Retinal pigment epithelial cell (primary cell): Measurements from ENCODE around the gene SRC.

Experiments
- DNase-seq: peaks from one replicate; pipeline ENCODE4 v3.0.0-alpha.2; 2010; ENCODE audit warnings: low read depth
- H3K4me3 ChIP-seq: 2 replicates; pipeline ENCODE4 v1.5.1; 2011; ENCODE audit warnings: mild to moderate bottlenecking, low read length, control low read depth, moderate library complexity
- CTCF ChIP-seq: conservative IDR thresholded peaks from 2 replicates; pipeline ENCODE4 v1.5.1; 2011; ENCODE audit warnings: low read depth, low read length, control low read depth, inconsistent platforms

The SRC gene

GRCh38 chr20:37387519-37388269, 41.8 kb downstream of the SRC start:
- no peak for DNase-seq
- H3K4me3 ChIP-seq = no peak overlapping the region
- no peak for TF ChIP-seq CTCF

GRCh38 chr20:37388831-37389230, 42.9 kb downstream of the SRC start:
- no peak overlapping the region for H3K4me3 ChIP-seq
- no peak for TF ChIP-seq CTCF
- no peak for DNase-seq

GRCh38 chr20:37389241-37389747, 43.4 kb downstream of the SRC start:
- no peak overlapping the region for H3K4me3 ChIP-seq
- no peak for DNase-seq
- no peak for TF ChIP-seq CTCF

GRCh38 chr20:37389844-37390275, 43.9 kb downstream of the SRC start:
- no peak overlapping the region for H3K4me3 ChIP-seq
- DNase-seq = no peak
- peak; percentile 5 for TF ChIP-seq CTCF

GRCh38 chr20:37390503-37390890, 44.6 kb downstream of the SRC start:
- no peak for DNase-seq
- no peak for TF ChIP-seq CTCF
- no peak overlapping the region for H3K4me3 ChIP-seq

- no peak for TF ChIP-seq CTCF
- H3K4me3 ChIP-seq = no peak overlapping the region
- no peak for DNase-seq
These were observed 45.1 kb downstream of the SRC start for GRCh38 chr20:37390891-37391525.
